Measurements from ENCODE around the gene THUMPD1.
"Not testable (repeated sequence)": the region's sequence is repeated elsewhere in the genome, so short reads cannot be mapped to it uniquely, and the experiment has no call there.

Gene THUMPD1

DNA sequence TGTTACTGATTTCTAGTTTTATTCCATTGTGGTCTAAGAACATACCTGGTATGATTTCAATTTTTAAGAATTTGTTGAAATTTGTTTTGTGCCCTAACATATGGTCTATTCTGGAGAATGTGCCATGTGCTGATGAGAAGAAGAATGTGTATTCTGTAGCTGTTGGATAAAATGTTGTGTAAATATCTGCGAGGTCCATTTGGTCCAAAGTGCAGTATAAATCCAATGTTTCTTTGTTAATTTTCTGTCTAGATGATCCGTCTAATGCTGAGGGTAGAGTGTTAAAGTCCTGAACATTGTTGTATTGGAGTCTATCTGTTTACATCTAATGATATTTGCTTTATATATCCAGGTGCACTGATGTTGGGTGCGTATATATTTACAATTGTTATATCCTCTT lies 32.1 kb upstream of the THUMPD1 start:
- H3K27ac ChIP-seq: no peak overlapping the region
- no peak for TF ChIP-seq ZFX (IDR thresholded peaks at IDR 0.05)
- TF ChIP-seq, protein P1, sequence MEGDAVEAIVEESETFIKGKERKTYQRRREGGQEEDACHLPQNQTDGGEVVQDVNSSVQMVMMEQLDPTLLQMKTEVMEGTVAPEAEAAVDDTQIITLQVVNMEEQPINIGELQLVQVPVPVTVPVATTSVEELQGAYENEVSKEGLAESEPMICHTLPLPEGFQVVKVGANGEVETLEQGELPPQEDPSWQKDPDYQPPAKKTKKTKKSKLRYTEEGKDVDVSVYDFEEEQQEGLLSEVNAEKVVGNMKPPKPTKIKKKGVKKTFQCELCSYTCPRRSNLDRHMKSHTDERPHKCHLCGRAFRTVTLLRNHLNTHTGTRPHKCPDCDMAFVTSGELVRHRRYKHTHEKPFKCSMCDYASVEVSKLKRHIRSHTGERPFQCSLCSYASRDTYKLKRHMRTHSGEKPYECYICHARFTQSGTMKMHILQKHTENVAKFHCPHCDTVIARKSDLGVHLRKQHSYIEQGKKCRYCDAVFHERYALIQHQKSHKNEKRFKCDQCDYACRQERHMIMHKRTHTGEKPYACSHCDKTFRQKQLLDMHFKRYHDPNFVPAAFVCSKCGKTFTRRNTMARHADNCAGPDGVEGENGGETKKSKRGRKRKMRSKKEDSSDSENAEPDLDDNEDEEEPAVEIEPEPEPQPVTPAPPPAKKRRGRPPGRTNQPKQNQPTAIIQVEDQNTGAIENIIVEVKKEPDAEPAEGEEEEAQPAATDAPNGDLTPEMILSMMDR (conservative IDR thresholded peaks at IDR 0.05): no peak

DNA sequence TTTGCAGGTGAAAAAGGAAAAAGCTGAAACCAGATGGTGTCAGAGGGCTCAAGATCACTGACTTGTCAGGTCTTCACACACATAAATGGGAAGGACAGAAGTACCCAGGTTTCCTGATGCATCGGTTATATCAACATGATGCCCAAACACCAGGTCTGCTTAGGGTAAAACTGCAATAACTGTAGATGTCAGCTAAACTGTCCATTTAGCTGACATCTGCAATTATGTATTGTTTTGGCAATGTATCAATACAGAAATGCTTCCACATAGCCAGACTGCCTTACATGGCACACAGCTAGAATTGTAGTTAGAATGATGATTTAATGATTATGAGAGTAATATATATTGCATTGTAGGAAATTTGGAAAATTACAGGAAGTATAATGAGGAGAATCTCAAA lies 27.2 kb upstream of the THUMPD1 start:
- TF ChIP-seq, protein P1 (conservative IDR thresholded peaks at IDR 0.05): no peak
- TF ChIP-seq ZFX (IDR thresholded peaks at IDR 0.05): no peak
- no peak overlapping the region for H3K27ac ChIP-seq

DNA sequence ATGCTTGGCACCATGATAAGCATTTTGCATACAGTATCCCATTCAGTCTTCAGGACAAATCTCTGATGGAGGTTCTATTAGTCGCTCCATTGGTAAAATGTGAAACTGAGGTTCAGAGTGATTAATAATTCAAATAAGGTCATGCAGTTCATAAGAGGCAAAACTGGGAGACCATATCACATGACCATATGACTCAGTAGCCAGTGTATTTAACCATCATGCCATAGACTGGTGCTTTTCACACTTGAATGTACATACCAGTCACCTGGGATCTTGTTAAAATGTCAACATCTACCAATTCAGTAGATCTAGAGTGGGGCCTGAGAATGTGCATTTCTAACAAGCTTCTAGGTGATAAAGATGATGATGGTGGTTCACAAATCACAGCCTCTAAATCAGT lies 26.5 kb upstream of the THUMPD1 start:
- no peak for TF ChIP-seq ZFX (IDR thresholded peaks at IDR 0.05)
- TF ChIP-seq, protein P1 (conservative IDR thresholded peaks at IDR 0.05): no peak
- H3K27ac ChIP-seq: no peak overlapping the region

DNA sequence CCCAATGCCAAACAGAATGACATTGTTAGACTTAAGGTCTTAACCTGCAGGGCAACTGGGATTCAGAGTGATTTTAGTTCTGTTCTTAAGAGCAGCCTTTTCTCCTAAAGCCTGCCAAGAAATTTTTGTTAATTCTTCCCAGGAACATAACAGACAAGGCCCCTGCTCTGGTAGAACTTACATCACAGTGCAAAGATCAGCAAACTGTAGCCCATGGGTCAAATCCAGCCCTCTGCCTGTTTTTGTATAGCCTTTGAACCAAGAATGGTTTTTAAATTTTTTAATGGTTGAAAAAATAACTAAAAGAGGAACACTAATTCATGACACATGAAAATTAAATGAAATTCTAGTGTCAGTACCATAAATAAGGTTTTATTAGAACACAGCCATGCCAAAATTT lies 26.0 kb upstream of the THUMPD1 start:
- TF ChIP-seq, protein P1 (conservative IDR thresholded peaks at IDR 0.05): no peak
- no peak for TF ChIP-seq ZFX (IDR thresholded peaks at IDR 0.05)
- H3K27ac ChIP-seq: no peak overlapping the region

DNA sequence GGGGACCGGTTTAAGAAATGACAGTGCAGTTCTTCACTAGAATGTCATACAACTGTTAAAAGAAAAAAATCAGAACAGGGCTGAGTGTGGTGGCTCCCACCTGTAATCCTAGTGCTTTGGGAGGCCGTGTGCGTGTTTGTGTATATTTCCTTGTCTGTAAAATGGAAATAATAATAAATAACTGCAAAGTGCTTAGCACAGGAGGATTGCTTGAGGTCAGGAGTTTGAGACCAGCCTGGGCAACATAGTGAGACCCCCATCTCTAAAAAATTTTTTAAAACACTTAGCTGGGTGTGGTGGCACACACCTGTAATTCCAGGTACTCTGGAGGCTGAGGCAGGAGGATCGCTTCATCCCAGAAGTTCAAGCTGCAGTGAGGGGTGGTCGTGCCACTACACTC lies 24.7 kb upstream of the THUMPD1 start:
- TF ChIP-seq, protein P1 (conservative IDR thresholded peaks at IDR 0.05): no peak
- TF ChIP-seq ZFX (IDR thresholded peaks at IDR 0.05): no peak
- H3K27ac ChIP-seq: no peak overlapping the region

DNA sequence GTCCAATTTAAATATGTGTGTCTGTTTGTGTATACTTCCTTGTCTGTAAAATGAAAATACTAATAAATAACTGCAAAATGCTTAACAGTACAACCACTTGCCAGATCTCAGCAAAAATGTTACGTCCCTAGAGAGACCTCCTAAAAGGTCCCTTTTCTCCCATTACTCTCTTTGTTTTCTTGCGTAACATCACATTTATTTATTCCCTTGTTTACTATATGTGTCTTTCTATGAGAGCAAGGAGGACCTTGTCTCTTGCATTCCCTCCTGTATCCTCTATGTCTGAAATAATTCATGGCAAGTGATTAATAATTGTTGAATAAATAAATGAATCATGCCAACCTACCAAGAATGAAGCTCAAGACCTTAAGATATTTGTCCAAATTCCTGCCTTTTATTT lies 24.1 kb upstream of the THUMPD1 start:
- H3K27ac ChIP-seq: no peak overlapping the region
- TF ChIP-seq, protein P1 (conservative IDR thresholded peaks at IDR 0.05): no peak
- no peak for TF ChIP-seq ZFX (IDR thresholded peaks at IDR 0.05)

DNA sequence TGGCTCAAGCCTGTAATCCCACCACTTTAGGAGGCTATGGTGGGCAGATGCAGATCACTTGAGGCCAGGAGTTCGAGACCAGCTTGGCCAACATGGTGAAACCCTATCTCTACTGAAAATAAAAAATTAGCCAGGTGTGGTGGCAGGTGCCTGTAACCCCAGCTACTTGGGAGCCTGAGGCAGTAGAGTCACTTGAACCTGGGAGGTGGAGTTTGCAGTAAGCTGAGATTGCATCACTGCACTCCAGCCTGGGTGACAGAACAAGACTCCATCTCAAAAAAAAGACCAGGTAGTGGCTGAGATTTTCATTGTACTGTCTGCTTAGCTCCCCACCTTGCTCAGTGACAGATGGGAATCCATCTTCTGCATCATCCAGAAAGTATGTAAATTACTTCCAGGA lies 22.8 kb upstream of the THUMPD1 start:
- H3K27ac ChIP-seq: not testable (repeated sequence)

DNA sequence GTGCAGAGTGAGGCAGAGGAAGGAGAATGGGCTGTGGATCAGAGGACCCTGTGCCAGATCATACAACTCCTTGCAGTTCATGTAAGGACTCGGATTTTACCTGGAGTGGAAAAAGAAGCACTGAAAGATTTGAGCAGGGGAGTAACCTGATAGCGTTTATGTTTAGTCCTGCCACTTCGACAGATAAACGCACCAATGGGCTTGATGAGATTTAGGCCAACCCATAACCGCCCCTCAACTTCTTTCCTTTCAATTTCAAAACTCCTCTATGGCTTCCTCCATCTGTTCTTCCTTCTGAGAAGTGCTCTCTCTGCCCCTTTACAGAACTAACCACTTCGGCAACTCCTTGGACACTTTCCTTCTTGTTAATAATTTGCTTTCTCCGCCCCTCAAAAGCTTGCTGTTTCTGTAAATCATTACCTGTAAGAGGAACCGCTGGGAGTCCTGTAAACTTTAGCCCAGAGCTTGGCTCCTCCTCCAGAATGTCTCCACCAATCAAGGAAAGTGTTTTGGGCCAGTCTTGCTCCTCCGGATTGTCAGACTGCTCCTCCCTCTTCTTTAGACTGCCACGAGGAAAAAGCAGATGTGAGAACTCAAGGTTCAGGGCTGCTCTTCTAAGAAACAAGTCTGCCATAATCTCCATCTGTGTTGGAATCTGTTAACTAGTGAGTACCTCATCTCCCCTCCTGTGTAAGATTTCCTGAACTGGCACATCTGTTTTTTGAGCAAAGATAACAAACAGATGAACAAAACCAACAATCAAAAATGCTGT lies 22.0 kb upstream of the THUMPD1 start, which contains the start of gene ACSM3:
ACSM3 (plus strand) TSS at position 554 of the 772 bp plus-strand sequence. CDS start 6,021 bp downstream, outside the sequence.
- TF ChIP-seq, protein P1 (conservative IDR thresholded peaks at IDR 0.05): no peak
- no peak for TF ChIP-seq ZFX (IDR thresholded peaks at IDR 0.05)
- peak within 1 kb of the TSS; percentile 58; the same call in 1 of the 2 replicates for H3K27ac ChIP-seq
